ENCODE measurements around the gene NUDT4B. TPM values are rescaled to one million over a fixed set of nuclear protein-coding genes. Genes with fewer than 3 reads are reported as not detected.
"Not testable (repeated sequence)": the region's sequence is repeated elsewhere in the genome, so short reads cannot be mapped to it uniquely, and the experiment has no call there.

NUDT4B gene
- total RNA-seq (under 1 TPM; 0.58 to 0.86 TPM), polyA plus RNA-seq (1 to 10 TPM; 3.1 to 6.8 TPM)

DNA sequence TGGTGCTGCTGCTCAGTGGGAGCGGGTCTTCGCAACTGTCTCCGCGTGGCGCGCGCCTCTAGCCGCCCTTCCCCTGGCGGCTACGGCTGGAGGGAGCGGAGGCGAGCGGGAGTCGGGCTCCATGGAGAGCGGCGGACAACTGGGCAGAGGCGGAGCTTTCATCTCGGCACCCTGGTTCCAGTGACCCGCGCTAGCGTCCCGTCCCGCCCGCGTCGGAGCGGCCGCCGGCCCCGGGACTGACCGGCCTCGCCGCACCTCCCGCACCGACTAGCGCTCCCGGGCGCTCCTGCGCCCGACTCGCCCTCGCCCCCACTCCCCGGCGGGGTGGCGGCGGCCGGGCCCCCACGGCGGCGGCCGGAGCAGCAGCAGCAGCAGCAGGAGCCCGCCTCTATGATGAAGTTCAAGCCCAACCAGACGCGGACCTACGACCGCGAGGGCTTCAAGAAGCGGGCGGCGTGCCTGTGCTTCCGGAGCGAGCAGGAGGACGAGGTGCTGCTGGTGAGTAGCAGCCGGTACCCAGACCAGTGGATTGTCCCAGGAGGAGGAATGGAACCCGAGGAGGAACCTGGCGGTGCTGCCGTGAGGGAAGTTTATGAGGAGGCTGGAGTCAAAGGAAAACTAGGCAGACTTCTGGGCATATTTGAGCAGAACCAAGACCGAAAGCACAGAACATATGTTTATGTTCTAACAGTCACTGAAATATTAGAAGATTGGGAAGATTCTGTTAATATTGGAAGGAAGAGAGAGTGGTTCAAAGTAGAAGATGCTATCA is at the start of gene NUDT4B:
TSS of gene NUDT4B (plus strand) at position 212 of the 772 bp plus-strand sequence. CDS start at position 391, 179 bp downstream.
- H3K36me3 ChIP-seq (ENCODE audit: insufficient read depth, low read length); H3K36me3 Mint-ChIP-seq; H3K27ac ChIP-seq (ENCODE audit: low read depth, low read length); H3K9me3 Mint-ChIP-seq; H3K27ac Mint-ChIP-seq; H3K4me1 Mint-ChIP-seq; H3K4me3 ChIP-seq (ENCODE audit: low read length in 2 of 2); H3K9me3 ChIP-seq (ENCODE audit: control insufficient read depth in 1 of 2, low read length in 2 of 2); intact Hi-C loops (cut with micrococcal nuclease); DNase-seq; H3K27me3 ChIP-seq (ENCODE audit: insufficient read depth, low read length); H3K4me1 ChIP-seq (ENCODE audit: insufficient read depth, low read length); POLR2A ChIA-PET (ENCODE audit: partially characterized antibody); H3K27me3 Mint-ChIP-seq; CTCF ChIA-PET (ENCODE audit: partially characterized antibody); H3K4me3 Mint-ChIP-seq: not testable (repeated sequence)

DNA sequence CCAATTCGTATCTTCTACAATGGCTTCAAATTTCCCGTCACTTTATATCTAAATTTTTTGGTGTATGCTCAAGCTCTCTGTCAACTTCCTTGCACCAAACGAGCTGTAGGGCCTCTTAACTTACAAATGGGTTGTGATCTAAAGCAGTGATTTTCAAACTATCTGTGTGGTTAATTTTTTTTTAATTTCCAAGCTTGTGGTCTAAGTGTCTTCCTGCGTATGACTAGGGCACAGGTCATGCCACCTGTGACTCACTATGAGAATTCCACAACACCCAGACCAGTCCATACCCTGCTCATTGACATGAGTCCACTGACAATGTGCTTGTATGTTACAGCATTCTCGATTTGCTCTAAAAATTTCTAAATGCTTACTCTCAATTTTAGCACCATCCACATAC is 49.2 kb upstream of the NUDT4B start:
- CTCF ChIA-PET (ENCODE audit: partially characterized antibody); H3K36me3 ChIP-seq (ENCODE audit: insufficient read depth, low read length); H3K36me3 Mint-ChIP-seq; DNase-seq; H3K4me1 Mint-ChIP-seq; H3K9me3 Mint-ChIP-seq; H3K27me3 Mint-ChIP-seq; H3K9me3 ChIP-seq (ENCODE audit: control insufficient read depth in 1 of 2, low read length in 2 of 2); H3K4me1 ChIP-seq (ENCODE audit: insufficient read depth, low read length); H3K4me3 Mint-ChIP-seq; POLR2A ChIA-PET (ENCODE audit: partially characterized antibody); intact Hi-C loops (cut with micrococcal nuclease); H3K27ac Mint-ChIP-seq; H3K4me3 ChIP-seq (ENCODE audit: low read length in 2 of 2); H3K27me3 ChIP-seq (ENCODE audit: insufficient read depth, low read length); H3K27ac ChIP-seq (ENCODE audit: low read depth, low read length): not testable (repeated sequence)

DNA sequence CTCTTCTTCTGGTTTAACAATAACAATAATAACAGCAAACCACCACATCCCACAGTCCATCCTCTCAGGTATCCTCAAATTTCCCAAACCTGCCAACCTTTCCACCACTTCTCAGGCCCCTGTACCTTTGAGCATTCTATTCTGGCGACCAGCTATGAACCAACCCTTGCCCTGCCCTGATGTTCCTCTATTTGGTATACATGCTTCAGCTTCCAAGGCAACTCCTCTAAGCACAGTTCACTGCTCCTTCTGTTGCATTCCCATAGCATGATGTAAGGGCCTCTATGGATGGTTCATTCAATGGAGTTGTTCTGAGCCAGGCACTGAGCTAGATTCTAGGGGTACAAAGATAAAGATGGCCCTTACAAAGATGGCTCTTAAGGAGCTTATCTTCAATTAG is 46.3 kb upstream of the NUDT4B start:
- POLR2A ChIA-PET (ENCODE audit: partially characterized antibody); DNase-seq; H3K4me1 ChIP-seq (ENCODE audit: insufficient read depth, low read length); H3K4me3 ChIP-seq (ENCODE audit: low read length in 2 of 2); H3K27me3 ChIP-seq (ENCODE audit: insufficient read depth, low read length); H3K4me3 Mint-ChIP-seq; H3K36me3 Mint-ChIP-seq; H3K36me3 ChIP-seq (ENCODE audit: insufficient read depth, low read length); H3K9me3 ChIP-seq (ENCODE audit: control insufficient read depth in 1 of 2, low read length in 2 of 2); H3K27me3 Mint-ChIP-seq; intact Hi-C loops (cut with micrococcal nuclease); CTCF ChIA-PET (ENCODE audit: partially characterized antibody); H3K27ac ChIP-seq (ENCODE audit: low read depth, low read length); H3K4me1 Mint-ChIP-seq; H3K27ac Mint-ChIP-seq; H3K9me3 Mint-ChIP-seq: not testable (repeated sequence)

DNA sequence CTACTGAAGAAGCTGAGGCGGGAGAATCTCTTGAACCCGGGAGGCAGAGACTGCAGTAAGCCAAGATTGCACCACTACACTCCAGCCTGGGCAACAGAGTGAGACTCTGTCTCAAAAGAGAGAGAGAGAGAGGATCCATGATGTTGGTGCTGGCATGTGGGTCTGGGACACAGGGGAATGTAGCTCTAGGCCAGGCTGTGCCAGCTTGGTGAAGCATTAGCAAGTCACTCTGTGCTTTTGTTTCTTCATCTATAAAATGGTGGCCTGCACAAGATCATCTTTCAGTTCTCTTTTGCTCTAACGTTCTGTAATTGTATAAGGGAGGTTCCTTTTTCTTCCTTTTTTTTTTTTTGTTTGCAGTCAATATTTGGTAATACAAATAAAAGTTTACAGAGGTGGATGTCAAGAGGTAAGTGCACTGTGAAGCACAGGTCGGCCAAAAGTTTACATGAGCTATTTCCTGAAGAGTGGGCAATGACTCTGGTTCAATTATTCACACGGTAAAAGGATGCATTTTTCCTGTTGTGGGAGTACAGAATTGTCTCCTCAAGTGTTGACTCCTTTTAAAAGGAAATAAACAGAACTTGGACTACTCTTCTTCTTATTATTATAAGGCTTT is 44.5 kb upstream of the NUDT4B start:
- H3K4me1 ChIP-seq (ENCODE audit: insufficient read depth, low read length); H3K27me3 Mint-ChIP-seq; H3K4me3 ChIP-seq (ENCODE audit: low read length in 2 of 2); H3K27ac ChIP-seq (ENCODE audit: low read depth, low read length); H3K36me3 Mint-ChIP-seq; H3K4me1 Mint-ChIP-seq; H3K9me3 ChIP-seq (ENCODE audit: control insufficient read depth in 1 of 2, low read length in 2 of 2); H3K36me3 ChIP-seq (ENCODE audit: insufficient read depth, low read length); H3K27ac Mint-ChIP-seq; CTCF ChIA-PET (ENCODE audit: partially characterized antibody); H3K27me3 ChIP-seq (ENCODE audit: insufficient read depth, low read length); POLR2A ChIA-PET (ENCODE audit: partially characterized antibody); H3K4me3 Mint-ChIP-seq; intact Hi-C loops (cut with micrococcal nuclease); H3K9me3 Mint-ChIP-seq; DNase-seq: not testable (repeated sequence)

DNA sequence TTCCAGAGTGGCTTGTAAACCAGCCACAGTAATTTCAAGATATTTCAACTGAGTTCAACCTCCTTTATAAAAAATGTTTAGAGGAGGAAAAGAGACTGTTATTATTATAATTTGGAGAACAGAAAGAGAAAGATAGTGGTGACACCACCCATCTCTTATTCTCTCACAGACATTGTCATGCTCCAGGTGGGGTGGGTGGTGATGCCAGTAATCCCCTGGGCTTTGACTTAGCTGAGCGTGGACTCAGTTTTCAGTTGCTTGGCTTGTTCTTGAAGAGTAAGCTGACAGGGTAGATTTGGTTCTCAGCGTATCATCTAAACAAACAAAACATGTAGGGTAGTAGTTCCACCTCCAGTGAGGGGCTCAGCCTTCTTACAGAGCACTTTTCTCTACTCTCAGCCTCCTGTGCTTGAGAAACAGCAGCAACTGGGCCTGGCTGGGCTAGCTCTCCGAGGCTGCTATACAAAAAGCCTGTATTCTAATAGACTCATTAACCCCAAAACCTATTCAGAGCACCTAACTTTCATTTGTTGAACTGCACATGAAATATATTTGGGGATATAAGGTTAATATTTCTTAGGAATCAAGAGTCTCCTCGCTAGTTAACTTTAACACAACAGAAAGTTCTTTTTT is 43.1 kb upstream of the NUDT4B start:
- H3K9me3 ChIP-seq (ENCODE audit: control insufficient read depth in 1 of 2, low read length in 2 of 2); DNase-seq; H3K36me3 ChIP-seq (ENCODE audit: insufficient read depth, low read length); CTCF ChIA-PET (ENCODE audit: partially characterized antibody); H3K4me1 Mint-ChIP-seq; H3K27me3 ChIP-seq (ENCODE audit: insufficient read depth, low read length); H3K36me3 Mint-ChIP-seq; H3K9me3 Mint-ChIP-seq; H3K4me3 ChIP-seq (ENCODE audit: low read length in 2 of 2); H3K4me3 Mint-ChIP-seq; POLR2A ChIA-PET (ENCODE audit: partially characterized antibody); H3K27ac Mint-ChIP-seq; H3K4me1 ChIP-seq (ENCODE audit: insufficient read depth, low read length); intact Hi-C loops (cut with micrococcal nuclease); H3K27ac ChIP-seq (ENCODE audit: low read depth, low read length); H3K27me3 Mint-ChIP-seq: not testable (repeated sequence)

DNA sequence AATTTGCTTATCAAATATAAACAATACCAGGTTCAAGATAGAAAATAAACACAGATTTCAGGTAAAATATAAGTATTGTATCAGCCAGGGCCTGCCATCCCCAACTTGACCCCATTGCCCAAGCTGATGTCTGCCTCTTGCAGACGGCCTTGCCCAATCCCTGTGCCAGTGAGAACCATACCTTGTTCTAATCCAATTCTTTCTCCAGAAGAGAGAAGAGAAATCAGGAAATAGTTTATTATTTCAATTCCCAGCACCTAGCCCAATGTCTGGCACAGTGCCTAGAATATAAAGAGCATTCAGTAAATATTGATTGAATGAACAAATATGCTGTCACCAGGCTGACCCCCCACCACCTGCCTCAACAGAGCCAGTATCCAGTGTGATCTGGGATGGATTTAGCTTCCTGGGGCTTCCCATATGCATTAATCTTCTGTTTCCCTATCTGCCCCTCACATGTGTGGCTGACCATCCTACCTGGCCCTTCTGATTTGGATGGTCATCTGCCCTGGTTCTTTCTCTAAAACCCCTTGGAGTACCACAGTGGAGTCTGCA is 39.7 kb upstream of the NUDT4B start:
- intact Hi-C loops (cut with micrococcal nuclease); H3K9me3 Mint-ChIP-seq; H3K27me3 ChIP-seq (ENCODE audit: insufficient read depth, low read length); H3K27me3 Mint-ChIP-seq; POLR2A ChIA-PET (ENCODE audit: partially characterized antibody); H3K4me1 Mint-ChIP-seq; H3K4me3 ChIP-seq (ENCODE audit: low read length in 2 of 2); CTCF ChIA-PET (ENCODE audit: partially characterized antibody); H3K9me3 ChIP-seq (ENCODE audit: control insufficient read depth in 1 of 2, low read length in 2 of 2); DNase-seq; H3K36me3 ChIP-seq (ENCODE audit: insufficient read depth, low read length); H3K36me3 Mint-ChIP-seq; H3K27ac Mint-ChIP-seq; H3K4me3 Mint-ChIP-seq; H3K27ac ChIP-seq (ENCODE audit: low read depth, low read length); H3K4me1 ChIP-seq (ENCODE audit: insufficient read depth, low read length): not testable (repeated sequence)

DNA sequence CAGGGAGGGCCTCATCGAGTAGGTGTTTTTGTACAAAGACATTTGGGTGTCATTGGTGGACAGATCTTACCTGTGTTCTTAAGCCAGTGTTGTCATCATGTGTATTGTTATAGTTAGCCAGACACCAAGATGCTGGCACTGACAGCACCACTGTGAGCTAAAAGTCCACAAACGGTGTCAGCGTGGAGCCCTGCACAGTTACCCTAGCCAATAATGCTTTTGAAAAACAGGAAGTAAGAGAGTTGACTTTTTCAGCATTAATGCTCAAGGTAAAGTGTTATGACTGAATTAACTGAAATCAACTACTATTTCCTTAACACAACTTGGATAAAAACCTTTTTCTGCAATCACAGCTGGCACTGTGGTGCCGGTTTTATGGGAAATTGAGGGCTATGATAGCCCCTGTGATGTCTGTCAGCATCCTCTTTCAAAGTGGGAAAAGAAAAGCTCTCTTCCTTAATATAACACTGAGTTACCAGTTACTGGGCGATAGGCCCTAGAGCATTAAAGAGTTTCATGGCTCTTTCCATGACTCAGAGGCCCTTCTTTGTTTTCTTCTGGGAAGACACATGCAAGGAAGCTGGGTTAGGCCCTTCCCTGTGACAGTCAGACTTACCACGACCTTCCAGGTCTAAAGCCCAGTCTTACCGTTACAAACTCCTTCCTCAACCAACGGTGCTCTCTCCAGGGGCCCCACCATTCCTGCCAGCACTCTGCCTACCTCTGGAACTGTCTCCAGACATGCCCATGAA is 37.6 kb upstream of the NUDT4B start:
- DNase-seq; POLR2A ChIA-PET (ENCODE audit: partially characterized antibody): not testable (repeated sequence)

More for the DNA sequence above, 37.6 kb upstream of the NUDT4B start:
- CTCF ChIA-PET (ENCODE audit: partially characterized antibody); H3K27me3 ChIP-seq (ENCODE audit: insufficient read depth, low read length); H3K9me3 ChIP-seq (ENCODE audit: control insufficient read depth in 1 of 2, low read length in 2 of 2); H3K4me1 Mint-ChIP-seq; H3K27ac ChIP-seq (ENCODE audit: low read depth, low read length); H3K4me3 Mint-ChIP-seq; H3K4me1 ChIP-seq (ENCODE audit: insufficient read depth, low read length); H3K27me3 Mint-ChIP-seq; H3K36me3 Mint-ChIP-seq; H3K36me3 ChIP-seq (ENCODE audit: insufficient read depth, low read length); H3K27ac Mint-ChIP-seq; intact Hi-C loops (cut with micrococcal nuclease); H3K4me3 ChIP-seq (ENCODE audit: low read length in 2 of 2); H3K9me3 Mint-ChIP-seq: not testable (repeated sequence)
